Astrocyte (in vitro differentiated cells and primary cell): ENCODE measurements around the gene PNPLA2.

ENCODE experiments used
- EZH2 ChIP-seq: IDR thresholded peaks from 2 replicates; pipeline ENCODE4 v1.6.1; 2012; ENCODE audit warnings: mild to moderate bottlenecking, low read length, inconsistent platforms; ENCODE audit not compliant: insufficient read depth
- TF ChIP-seq, protein P1 (sequence below): IDR thresholded peaks from 2 replicates; pipeline ENCODE4 v1.5.1; 2011; ENCODE audit warnings: low read depth, mild to moderate bottlenecking, inconsistent platforms, low read length, moderate library complexity; ENCODE audit not compliant: insufficient read depth

- TF ChIP-seq, protein P1, sequence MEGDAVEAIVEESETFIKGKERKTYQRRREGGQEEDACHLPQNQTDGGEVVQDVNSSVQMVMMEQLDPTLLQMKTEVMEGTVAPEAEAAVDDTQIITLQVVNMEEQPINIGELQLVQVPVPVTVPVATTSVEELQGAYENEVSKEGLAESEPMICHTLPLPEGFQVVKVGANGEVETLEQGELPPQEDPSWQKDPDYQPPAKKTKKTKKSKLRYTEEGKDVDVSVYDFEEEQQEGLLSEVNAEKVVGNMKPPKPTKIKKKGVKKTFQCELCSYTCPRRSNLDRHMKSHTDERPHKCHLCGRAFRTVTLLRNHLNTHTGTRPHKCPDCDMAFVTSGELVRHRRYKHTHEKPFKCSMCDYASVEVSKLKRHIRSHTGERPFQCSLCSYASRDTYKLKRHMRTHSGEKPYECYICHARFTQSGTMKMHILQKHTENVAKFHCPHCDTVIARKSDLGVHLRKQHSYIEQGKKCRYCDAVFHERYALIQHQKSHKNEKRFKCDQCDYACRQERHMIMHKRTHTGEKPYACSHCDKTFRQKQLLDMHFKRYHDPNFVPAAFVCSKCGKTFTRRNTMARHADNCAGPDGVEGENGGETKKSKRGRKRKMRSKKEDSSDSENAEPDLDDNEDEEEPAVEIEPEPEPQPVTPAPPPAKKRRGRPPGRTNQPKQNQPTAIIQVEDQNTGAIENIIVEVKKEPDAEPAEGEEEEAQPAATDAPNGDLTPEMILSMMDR = no peak
- no peak for TF ChIP-seq EZH2
Observed at GRCh38 chr11:827897-828192, 9.1 kb downstream of the PNPLA2 start, which contains the start of gene CRACR2B.
